Hematopoietic multipotent progenitor cell treated with erythropoietin and hydrocortisone succinate and interleukin-3 and kit ligand, for 15 days (in vitro differentiated cells): ENCODE results near the gene C2CD2.

Source experiments
- DNase-seq: peaks from one replicate; pipeline ENCODE4 v3.0.0-alpha.2; 2015; ENCODE audit warnings: low spot score

Gene C2CD2

GRCh38 chr21:41933313-41934079 is 20.3 kb downstream of the C2CD2 start:
- DNase-seq: peak; percentile 45

- DNase-seq: peak; percentile 53
These were observed 21.1 kb downstream of the C2CD2 start for GRCh38 chr21:41932576-41933312.

- DNase-seq: no peak
These were observed 21.6 kb downstream of the C2CD2 start for GRCh38 chr21:41932191-41932575.

- DNase-seq: no peak
These were observed 22.8 kb downstream of the C2CD2 start for GRCh38 chr21:41931041-41931451.

- DNase-seq: no peak
These were observed 24.6 kb downstream of the C2CD2 start for GRCh38 chr21:41929248-41929647.

GRCh38 chr21:41928621-41929220 is 25.1 kb downstream of the C2CD2 start:
- DNase-seq: no peak

- DNase-seq: peak; percentile 31
These were observed 25.9 kb downstream of the C2CD2 start for GRCh38 chr21:41927727-41928409.

- DNase-seq: no peak
These were observed 27.0 kb downstream of the C2CD2 start for GRCh38 chr21:41926807-41927171.

- DNase-seq: peak; percentile 76
These were observed 27.6 kb downstream of the C2CD2 start for GRCh38 chr21:41926117-41926806.

- DNase-seq: no peak
These were observed 28.1 kb downstream of the C2CD2 start for GRCh38 chr21:41925767-41926116.

- DNase-seq: no peak
These were observed 29.5 kb downstream of the C2CD2 start for GRCh38 chr21:41924368-41924754.

- no peak for DNase-seq
These were observed 30.0 kb downstream of the C2CD2 start for GRCh38 chr21:41923631-41924367.

GRCh38 chr21:41923186-41923585 is 30.6 kb downstream of the C2CD2 start:
- no peak for DNase-seq

- no peak for DNase-seq
These were observed 32.8 kb downstream of the C2CD2 start for GRCh38 chr21:41921021-41921420.

- no peak for DNase-seq
These were observed 33.3 kb downstream of the C2CD2 start for GRCh38 chr21:41920476-41920875.

- no peak for DNase-seq
These were observed 34.0 kb downstream of the C2CD2 start for GRCh38 chr21:41919666-41920398.

GRCh38 chr21:41918561-41919358 is 35.1 kb downstream of the C2CD2 start:
- no peak for DNase-seq

GRCh38 chr21:41917531-41917930 is 36.3 kb downstream of the C2CD2 start:
- no peak for DNase-seq

GRCh38 chr21:41916888-41917433 is 36.9 kb downstream of the C2CD2 start:
- no peak for DNase-seq

GRCh38 chr21:41914965-41915364 is 38.9 kb downstream of the C2CD2 start:
- no peak for DNase-seq
